NCI-H510A (cell line): ENCODE data around the gene PACSIN1.

Experiments
- DNase-seq: peaks from one replicate; lab custom pipeline; 2025; lab: John Stamatoyannopoulos, UW

PACSIN1 gene

GRCh38 chr6:34581561-34581920 lies 115.7 kb downstream of the PACSIN1 start:
- no peak for DNase-seq

GRCh38 chr6:34583461-34583860 lies 117.6 kb downstream of the PACSIN1 start:
- no peak for DNase-seq

GRCh38 chr6:34583861-34584604 lies 118.2 kb downstream of the PACSIN1 start:
- no peak for DNase-seq

GRCh38 chr6:34584694-34585093 lies 118.8 kb downstream of the PACSIN1 start:
- DNase-seq: no peak
